C4-2B (cell line): ENCODE measurements around the gene VAV3.

Experiments used
- ZFX ChIP-seq: fragments of 450-650 bp; IDR thresholded peaks from 2 replicates; pipeline ENCODE4 v1.6.1; 2017
- TF ChIP-seq, protein P1 (sequence below): fragments of 450-650 bp; conservative IDR thresholded peaks from 2 replicates; pipeline ENCODE4 v1.5.1; 2017; ENCODE audit warnings: mild to moderate bottlenecking

DNA sequence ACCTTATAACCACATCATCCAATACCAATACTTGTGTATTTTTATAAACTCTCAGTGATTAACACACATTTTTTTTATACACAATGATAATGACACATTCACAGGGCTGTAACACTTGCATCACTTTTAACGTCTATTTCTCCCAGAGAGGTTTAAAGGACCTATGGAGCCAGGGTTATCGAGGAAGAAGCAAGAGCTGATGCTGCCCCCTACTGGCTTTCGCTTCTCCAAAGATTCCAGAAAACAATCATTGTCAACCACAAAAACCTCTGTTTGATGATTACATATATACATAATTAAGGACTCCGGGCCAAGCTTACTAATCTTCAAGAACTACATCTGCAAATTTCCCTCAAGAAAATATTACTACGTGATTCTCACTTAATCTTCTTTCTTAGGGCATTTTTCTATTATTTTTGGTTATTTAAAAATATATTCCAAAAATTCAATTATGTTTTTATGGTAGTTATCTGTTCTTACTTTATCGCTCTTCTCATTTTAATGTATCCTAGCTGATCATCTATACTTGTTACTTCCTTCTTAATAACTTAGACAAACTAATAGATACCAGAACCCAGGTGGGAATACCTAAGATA lies 214.5 kb downstream of the VAV3 start:
- TF ChIP-seq, protein P1, sequence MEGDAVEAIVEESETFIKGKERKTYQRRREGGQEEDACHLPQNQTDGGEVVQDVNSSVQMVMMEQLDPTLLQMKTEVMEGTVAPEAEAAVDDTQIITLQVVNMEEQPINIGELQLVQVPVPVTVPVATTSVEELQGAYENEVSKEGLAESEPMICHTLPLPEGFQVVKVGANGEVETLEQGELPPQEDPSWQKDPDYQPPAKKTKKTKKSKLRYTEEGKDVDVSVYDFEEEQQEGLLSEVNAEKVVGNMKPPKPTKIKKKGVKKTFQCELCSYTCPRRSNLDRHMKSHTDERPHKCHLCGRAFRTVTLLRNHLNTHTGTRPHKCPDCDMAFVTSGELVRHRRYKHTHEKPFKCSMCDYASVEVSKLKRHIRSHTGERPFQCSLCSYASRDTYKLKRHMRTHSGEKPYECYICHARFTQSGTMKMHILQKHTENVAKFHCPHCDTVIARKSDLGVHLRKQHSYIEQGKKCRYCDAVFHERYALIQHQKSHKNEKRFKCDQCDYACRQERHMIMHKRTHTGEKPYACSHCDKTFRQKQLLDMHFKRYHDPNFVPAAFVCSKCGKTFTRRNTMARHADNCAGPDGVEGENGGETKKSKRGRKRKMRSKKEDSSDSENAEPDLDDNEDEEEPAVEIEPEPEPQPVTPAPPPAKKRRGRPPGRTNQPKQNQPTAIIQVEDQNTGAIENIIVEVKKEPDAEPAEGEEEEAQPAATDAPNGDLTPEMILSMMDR = peak; percentile 91
- no peak for TF ChIP-seq ZFX
